Left renal pelvis (tissue), 4 donors: Measurements from ENCODE around the gene ATG16L1. TPM values are rescaled to one million over a fixed set of nuclear protein-coding genes. Genes with fewer than 3 reads are reported as not detected.

Experiments used
- DNase-seq, 4 donors: peaks; one replicate each; pipeline ENCODE4 v3.0.0-alpha.2; 2013; ENCODE audit warnings: low read depth in 4 of 4, low spot score in 3 of 4
- polyA plus RNA-seq, 4 donors: library from polyadenylated mRNA; unstranded; fragments of 120-200 nt; gene quantifications; one replicate each; pipeline ENCODE4 v1.2.1, GENCODE V29; 2013; ENCODE audit not compliant: insufficient read length in 4 of 4

ATG16L1 gene
- polyA plus RNA-seq, 4 donors, result 17.0 to 25.5 (median 23.1) TPM

DNA sequence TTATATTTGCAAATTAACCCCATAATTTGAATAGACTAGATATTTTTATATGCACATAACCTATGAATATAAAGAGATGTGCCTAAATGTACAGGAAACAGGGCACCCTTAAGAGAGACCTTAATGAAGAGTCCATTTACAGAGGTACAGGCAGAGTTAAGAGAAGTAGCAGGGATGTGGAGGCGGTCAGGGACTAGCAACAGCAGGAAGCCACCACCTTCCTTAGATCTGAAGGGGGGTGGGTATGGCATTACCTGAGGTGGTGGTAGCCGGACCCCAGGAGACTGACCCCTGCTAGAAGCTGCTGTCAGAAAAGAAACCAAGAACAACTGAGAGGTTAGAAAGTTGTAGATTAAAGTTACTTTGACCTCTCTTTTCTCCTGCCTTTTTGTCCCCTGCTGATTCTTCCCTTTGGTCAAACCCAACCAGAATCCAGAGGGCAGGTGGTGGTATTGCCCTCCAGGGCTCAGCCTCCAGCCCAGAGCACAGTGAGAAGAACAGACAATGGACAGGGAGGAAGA, 24.9 kb upstream of the ATG16L1 start:
- no peak for DNase-seq

DNA sequence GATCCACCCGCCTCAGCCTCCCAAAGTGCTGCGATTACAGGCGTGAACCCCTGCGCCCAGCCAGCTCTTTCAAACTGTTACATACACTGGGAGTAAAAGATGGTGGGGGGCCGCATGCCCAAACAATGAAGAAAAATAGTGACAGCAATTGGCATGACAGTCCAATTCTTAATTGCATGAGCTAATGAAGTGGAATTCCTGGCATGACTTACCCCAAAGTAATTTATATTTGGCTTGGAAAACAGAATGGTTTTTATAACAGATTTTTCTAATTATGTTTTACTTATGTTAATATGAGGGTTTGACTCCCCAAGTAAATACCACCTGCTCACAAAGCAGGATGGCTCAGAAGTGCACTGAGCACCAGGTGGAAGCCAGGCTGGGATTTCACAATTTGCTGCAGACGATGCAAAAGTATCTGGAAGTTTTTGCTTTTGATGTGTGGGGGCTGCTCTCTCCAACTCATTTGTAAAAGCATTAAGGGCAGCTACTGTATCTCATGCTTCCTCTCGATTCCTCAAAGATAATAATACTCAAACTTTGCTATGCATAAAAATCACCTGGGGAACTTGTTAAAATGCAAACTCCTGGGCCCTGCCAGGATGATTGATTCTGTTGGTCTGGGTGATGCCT, 24.0 kb upstream of the ATG16L1 start:
- DNase-seq, result no peak

DNA sequence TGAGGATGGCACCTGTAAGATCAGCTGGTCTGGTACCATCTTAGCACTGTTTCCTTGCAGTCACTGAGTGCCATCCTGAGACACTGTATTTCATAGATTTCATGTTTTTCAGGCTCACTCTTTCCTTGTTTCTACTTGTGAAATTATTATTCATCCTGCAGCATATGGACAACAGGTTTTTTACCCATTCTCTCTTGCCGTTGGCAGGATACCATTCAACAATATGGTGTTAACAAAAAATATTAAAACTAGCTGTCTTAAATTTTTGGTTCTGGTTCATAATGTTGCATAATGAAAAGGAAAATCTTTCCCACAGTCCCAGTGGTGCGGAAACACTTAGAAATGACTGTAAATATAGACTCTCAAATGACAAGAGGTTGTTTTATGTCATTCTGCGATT, 23.1 kb upstream of the ATG16L1 start:
- no peak for DNase-seq

DNA sequence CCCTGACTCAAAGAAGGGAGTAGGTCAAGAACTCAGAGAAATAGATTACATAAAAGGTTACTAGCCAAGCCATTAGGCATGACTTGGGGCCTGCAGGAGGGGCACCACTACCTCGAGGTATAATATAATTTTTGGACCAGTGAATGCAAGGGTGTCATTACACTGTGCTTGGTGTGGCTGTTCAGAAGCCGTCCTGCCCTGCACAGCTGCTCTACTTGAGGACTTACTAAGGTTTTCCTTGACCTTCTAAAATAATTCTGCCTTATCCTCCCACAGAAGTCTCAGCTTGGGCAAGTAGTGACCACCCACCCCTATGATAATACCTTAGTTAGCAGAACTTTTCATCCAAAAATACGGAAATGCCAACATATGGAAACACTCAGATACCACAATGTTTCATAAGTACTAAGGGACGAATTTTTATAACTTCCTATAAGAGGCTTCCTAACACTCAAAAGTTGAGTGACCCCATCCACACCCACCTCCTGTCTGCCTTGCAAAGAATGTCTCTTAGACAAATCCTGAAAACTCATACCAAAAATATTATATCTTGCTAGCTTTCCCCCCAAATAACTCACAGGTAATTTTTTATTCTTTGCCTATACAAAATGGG, 17.7 kb upstream of the ATG16L1 start:
- no peak for DNase-seq

DNA sequence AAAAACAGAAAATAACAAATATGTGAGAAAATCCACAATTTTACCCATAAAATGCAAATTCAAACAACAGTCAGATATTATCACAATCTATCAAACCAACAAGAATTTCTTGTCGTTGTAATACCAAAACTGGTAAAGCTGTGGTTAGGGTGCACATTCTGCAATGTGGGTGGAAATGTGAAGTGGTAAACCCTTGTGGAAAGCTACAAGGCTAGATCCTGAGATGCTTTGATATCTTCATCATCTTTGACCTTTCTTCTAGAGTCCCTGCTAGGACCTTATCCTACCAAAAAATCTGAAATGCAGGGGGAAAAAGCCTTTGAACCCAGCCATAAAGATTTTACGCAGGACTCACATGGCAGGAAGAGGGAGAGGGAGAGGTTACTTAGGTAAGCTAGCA, 17.2 kb upstream of the ATG16L1 start:
- DNase-seq, result no peak

DNA sequence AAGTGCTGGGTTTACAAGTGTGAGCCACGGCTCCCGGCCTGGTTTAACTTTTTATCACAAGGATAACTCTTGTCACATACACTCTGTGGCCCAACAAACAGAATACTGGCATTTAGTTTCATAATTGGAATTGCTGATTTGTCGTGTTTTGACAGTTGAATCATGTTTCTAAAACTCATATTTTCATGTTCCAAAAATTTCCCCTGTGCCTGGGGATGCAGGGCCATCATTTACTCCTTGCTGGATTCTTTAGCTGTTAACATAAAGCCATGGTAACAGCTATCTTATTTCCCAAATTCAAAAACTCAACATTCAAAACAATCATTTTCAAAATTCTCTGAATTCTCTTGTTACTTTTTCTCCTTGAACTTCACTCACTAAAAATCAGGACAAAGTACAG, 16.5 kb upstream of the ATG16L1 start:
- DNase-seq, result no peak

DNA sequence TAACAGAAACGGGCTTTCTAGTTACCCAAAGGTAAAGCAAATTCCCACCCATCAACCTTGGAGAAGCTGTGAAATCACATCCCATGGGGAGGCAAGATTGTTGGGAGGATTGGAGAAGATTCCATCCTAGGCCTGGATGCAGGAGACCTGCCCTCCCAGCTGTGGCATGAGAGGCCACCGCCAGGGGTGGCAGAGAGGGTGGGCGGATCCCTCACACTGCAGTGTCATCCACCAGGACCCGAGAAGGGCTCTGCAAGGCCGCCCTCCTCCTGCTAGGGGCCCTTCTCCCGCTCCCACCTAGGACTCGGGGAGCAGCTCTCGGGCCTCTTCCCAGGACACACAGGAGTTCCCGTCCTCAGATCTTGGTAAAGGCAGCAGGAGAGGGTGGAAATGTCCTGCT, 15.5 kb upstream of the ATG16L1 start:
- DNase-seq, result no peak

DNA sequence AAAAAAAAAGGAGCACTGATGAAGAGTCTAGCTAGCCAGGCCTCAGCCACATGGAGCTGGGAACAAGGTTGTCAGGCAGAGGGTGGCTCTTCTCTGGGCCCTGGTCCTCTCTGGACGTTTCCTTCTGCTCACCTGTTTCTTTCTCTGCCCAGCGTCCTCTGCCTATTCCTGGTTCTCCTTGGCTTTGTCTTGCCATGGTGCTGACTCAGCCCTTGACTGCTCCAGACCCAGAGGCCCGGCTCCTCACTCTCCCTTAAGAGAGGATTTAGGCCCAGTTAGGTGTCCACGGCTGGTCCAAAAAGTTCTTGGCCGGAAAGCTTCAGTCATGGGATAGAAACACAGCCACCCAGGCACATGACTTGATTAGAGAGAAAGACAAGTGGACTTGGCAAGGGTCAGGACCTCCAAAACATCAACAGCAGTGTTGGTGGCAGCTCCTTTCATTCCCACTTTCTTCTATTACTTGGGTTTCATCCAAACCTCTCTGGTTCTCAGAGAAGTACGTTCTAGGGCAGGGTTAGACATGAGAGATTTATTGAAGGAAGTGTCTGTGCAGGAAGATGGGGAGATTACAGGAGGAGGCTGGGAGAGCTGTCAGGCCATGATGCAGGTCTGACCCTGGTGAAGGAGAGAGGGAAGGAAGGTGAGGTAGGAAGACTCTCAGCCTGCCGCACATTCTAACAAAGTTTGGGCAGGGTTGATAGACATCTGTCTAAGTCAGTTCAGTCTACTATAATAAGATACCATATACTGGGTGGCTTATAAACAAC, 14.5 kb upstream of the ATG16L1 start:
- DNase-seq, result no peak

DNA sequence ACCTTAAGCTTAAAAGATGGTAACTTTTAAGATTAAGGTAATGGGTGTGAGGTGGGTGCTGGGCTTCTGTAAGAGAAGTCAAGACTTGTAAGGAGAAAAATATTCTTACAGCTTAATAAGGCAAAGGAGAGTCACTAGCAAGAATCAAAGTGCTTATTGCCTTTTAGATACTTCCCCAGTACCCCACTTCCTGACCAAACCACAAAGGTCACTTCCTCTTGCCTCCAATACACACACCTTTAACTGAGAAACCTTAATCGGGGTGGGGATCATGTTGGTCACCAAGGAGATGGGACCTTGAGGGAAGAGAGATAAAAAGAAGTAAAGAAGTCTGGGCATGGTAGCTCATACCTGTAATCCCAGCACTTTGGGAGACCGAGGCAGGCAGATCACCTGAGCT, 10.6 kb upstream of the ATG16L1 start:
- no peak for DNase-seq

DNA sequence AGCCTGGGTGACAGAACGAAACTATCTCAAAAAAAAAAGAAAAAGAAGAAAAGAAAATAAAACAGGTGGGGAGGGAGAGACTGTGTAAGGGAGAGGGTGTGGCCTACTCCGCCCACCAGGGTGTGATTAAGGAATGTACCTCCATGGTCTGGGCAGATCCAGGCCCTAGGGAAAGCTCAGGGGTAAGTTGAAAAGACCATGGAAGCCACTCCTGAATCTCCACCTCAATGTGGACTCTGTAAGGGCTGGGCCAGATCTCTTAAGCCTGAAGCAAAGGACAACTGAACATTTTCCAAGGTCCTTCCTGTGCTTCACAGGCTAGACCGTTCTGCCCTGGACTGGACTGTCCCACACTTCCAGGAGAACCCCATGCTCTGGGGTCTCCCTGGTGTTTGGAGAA, 9.7 kb upstream of the ATG16L1 start:
- DNase-seq, result no peak

DNA sequence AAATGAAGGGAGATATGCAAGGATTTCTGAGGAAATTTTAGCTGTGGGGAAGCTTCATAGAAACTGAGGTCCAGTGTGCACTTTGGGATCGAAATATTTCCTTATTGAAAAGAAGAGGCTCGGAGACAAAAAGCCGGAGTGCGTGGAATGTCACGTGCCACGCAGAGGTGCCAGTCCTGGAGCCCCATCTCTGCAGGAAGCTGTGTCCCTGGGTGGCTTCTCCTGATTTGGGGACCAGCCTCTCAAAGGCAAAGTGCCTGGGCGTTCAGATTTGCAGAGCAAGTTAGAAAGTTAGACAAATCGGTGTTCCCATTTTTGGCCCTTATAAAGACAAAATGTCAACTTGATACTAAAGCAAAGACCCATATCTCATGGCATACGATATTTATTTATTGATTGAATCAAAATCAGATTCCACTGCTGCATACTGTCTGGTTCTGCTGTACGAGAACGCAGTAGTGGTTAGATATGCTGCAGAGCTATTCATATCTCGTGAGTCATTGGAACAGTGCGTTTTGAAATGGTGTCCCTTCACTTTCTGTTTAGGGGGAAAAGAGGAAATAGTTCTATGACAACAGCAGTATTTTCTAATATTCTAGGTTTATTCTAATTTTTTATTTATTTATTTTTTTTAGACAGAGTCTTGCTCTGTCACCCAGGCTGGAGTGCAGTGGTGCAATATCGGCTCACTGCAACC, 9.1 kb upstream of the ATG16L1 start:
- no peak for DNase-seq

DNA sequence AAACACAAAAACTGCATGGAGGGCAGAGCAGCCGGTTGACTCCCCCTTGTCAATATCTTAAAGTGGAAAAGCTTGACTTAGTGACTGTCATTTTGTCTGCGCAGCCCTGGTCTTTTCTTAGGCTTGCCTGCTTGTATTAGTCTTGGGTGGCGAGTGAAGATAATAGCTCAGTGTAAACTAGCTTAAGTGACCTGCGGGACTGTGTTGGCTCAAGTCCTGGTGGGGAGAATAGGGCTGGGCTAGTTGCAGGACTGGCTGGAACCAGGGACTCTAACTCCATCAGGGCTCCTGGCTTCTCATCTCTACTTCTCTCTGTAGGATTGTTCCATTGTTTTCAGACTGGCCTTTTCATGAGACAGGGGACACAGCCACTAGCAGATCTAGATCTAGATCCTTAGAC, 8.1 kb upstream of the ATG16L1 start:
- DNase-seq, result no peak

DNA sequence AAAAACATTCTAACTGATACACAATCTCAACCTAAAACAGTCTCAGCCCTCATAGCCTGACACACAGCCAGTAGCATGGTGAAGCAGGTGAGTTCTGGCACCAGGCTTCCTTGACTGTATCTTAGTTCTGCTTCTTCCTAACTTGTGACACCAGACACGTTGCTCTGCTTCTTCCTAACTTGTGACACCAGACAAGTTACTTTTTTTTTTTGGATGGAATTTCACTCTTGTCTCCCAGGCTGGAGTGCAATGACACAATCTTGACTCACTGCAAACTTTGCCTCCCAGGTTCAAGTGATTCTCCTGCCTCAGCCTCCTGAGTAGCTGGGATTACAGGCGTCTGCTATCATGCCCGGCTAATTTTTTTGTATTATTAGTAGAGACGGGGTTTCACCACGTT, 6.7 kb upstream of the ATG16L1 start:
- no peak for DNase-seq

DNA sequence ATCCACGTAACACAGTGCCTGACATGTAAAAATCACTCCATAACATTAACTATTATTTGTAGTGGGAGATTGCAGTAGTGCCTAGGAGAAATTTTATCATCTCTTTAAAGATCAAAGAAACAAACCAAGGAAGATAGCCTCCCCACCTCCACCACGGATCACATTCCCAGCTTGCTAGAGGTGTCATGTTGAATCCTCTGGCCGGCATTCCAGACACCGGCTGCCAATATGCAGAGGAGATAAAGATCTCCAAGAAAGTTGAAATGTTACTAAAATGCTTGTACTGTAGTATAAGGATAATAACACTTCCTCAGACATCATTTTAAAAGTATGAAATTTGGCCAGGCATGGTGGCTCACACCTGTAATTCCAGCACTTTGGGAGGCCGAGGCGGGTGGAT, 6.1 kb upstream of the ATG16L1 start:
- no peak for DNase-seq

DNA sequence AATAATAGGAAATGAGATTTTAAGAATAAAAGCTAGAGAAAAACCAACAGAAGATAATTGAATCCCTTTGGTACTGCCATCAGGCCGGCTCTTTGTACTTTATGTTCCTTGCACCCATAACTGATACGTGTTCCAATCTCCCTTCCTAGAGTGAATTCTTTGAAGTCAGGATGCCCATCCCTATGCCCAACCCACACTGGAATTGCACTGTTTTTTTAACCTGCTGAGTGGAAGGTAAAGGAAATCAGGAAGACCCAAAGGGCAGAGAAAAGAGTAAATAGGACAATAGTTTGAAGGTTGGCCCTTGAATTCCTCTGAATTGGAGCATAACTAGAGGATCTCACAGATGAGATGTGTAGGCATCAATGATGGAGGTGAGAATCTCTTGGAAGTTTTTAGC, 4.4 kb upstream of the ATG16L1 start:
- DNase-seq, result no peak

DNA sequence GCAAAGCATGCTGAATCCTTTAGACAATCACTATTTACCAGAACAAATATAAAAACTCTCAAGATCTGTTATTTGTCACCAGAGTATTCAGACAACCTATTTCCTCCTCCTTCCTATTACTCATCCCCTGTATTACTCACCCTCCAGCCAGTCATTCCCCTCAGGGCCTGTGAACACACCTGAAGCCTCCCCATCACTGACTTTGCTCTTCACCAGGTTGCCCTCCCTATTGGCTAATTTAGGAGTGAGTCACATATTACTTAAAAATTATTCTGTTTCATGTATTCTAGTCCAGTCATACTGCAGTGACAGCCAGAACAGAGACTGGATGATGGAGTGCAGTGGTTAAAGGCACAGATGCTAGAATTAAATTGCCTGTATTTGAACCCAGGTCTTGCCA, 3.7 kb upstream of the ATG16L1 start:
- DNase-seq, result no peak

DNA sequence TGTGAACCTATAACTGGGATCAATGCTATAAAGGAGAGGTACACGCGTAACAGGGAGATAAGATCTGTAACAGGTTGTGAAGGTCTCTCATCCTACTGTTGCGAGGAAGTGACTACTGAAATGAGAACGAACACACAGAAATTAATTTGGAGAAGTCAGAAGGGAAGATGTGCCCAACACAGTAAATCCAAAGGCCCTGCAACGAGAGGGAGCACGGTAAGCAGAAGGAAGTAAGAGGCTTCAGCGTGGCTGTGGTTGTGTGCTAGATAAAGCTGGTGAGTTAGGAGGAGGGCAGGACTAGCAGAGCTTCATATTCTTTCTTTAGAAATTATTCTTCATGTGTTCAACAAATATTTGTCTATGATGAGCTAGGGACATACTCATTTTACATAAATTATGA, 2.5 kb upstream of the ATG16L1 start:
- DNase-seq, result no peak

DNA sequence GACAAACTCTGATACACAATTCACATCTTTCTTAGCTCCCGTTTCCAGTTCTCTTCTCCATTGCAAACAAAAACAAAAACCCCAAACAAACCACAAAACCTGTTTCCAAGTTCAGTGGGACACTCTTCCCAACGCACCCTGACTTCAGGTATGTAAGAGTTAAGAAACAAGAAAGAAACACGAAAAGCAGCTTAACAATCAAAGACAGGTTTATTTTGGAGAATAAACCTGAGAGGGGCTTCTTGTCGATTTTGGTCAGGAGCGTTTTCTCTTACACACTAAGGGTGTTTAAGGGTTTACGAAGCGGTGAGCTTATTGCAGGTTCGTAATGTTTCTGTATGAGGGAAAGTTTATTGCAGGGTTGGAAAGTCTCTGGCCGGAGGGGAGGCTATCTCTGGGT, 905 bp upstream of the ATG16L1 start:
- DNase-seq, result no peak

DNA sequence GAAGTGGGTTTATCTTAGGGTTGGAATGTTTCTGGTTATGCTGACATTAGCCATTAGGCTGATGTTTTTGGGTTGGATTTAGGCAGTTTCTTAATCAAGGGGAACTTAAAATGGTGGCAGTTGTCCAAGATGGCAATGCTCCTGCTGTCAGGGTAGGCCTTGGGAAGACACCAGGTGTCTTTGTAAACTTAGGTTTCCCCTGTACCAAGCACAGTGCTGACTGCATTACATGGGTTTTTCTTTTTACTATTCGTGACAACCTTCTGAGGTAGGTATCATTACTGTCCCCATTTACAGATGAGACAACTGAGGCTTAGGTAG, 528 bp upstream of the ATG16L1 start:
- DNase-seq, result no peak

DNA sequence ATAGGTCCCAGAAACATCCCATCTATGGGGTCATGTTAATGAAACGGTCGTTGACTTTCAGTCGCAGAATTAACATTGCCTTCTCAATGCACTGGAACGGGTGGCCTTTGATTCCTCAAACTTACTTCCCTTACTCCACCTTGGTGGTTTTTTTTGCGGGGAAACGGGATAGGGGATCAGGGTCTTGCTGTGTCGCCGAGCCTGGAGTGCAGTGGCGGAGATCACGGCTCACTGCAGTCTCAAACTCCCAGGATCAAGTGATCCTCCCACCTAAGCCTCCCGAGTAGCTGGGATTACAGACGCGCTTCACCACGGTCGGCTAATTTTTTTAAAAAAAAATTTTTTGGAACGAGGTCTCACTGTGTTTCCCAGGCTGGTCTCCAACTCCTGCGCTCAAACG, 754 bp downstream of the ATG16L1 start:
- no peak for DNase-seq

DNA sequence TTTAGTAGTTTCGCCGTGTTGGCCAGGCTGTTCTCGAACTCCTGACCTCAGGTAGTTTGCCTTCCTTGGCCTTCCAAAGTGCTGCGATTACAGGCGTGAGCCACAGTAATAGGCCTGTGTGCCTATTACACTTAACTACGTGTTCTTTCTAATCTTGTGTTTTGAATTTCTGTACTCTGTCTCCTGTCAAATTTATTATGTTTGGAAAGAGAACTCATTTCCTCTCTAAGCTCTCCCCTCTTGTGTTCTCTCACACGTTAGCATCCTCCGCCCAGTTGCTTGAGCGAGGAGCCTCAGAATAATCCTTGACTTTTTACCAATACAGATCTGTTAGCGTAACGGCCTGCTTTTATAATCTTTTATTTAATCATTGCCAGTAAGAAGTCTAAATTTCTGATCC, 3.7 kb downstream of the ATG16L1 start:
- DNase-seq, result no peak

DNA sequence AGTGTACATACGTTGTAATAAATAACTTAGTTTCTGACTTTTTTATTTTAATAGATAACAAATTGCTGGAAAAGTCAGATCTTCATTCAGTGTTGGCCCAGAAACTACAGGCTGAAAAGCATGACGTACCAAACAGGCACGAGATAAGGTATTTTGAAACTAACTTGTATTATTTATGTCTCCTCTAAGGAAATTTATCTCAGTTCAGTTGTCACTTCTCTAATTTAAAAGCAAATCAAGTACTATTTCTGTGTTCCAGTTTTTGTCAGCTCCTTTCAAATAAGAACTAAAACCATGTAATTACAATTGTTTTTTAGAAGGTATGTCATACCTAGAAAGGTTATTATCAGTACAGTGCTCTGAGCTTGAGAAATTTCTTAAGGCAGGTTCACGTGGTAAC, 4.6 kb downstream of the ATG16L1 start:
- DNase-seq, result no peak
